Left renal pelvis (tissue), 4 donors: ENCODE data around the gene PRX. TPM values are rescaled to one million over a fixed set of nuclear protein-coding genes. Genes with fewer than 3 reads are reported as not detected.
"Not testable (repeated sequence)": the region's sequence is repeated elsewhere in the genome, so short reads cannot be mapped to it uniquely, and the experiment has no call there.

Source experiments
- DNase-seq, 4 donors: peaks; one replicate each; pipeline ENCODE4 v3.0.0-alpha.2; 2013; ENCODE audit warnings: low read depth in 4 of 4, low spot score in 3 of 4
- polyA plus RNA-seq, 4 donors: library from polyadenylated mRNA; unstranded; fragments of 120-200 nt; gene quantifications; one replicate each; pipeline ENCODE4 v1.2.1, GENCODE V29; 2013; ENCODE audit not compliant: insufficient read length in 4 of 4

Gene PRX
- polyA plus RNA-seq, 4 donors, result 7.9 to 13.4 (median 10.4) TPM

- DNase-seq, result no peak
These were observed 25.1 kb upstream of the PRX start for GRCh38 chr19:40438284-40438683.

GRCh38 chr19:40433391-40434216 lies 20.4 kb upstream of the PRX start:
- peak; percentile 83 to 89 (median 86) for DNase-seq

- not testable (repeated sequence) for DNase-seq
These were observed 19.6 kb upstream of the PRX start for GRCh38 chr19:40432760-40433159.

GRCh38 chr19:40431698-40432097 lies 18.5 kb upstream of the PRX start:
- no peak for DNase-seq

- not testable (repeated sequence) for DNase-seq
These were observed 17.1 kb upstream of the PRX start for GRCh38 chr19:40430242-40430641.

GRCh38 chr19:40428197-40428596 lies 15.0 kb upstream of the PRX start:
- DNase-seq, result not testable (repeated sequence)

GRCh38 chr19:40425450-40426287 lies 12.5 kb upstream of the PRX start, which contains the start of gene SERTAD1:
TSS of gene SERTAD1 (minus strand) at chr19:40425992. CDS start at chr19:40423546, 2,446 bp downstream.
- peak; percentile 99 for DNase-seq

GRCh38 chr19:40424637-40425449 lies 11.7 kb upstream of the PRX start:
- no peak for DNase-seq

GRCh38 chr19:40423938-40424337 lies 10.8 kb upstream of the PRX start:
- DNase-seq, result no peak

GRCh38 chr19:40422748-40423566 lies 9.8 kb upstream of the PRX start:
- no peak for DNase-seq

- no peak for DNase-seq
These were observed 9.0 kb upstream of the PRX start for GRCh38 chr19:40421993-40422747.

GRCh38 chr19:40420766-40421765 lies 7.9 kb upstream of the PRX start:
- DNase-seq, result peak; percentile 66 to 89 (median 84)

GRCh38 chr19:40420451-40420765 lies 7.2 kb upstream of the PRX start:
- no peak for DNase-seq

GRCh38 chr19:40419780-40420179 lies 6.6 kb upstream of the PRX start:
- DNase-seq, result no peak

- DNase-seq, result no peak
These were observed 6.0 kb upstream of the PRX start for GRCh38 chr19:40419066-40419612.

GRCh38 chr19:40418040-40418439 lies 4.9 kb upstream of the PRX start:
- no peak for DNase-seq

GRCh38 chr19:40417643-40417981 lies 4.4 kb upstream of the PRX start:
- no peak for DNase-seq
